Vagina (tissue), 2 donors: ENCODE measurements around the gene SUGCT. TPM values are rescaled to one million over a fixed set of nuclear protein-coding genes. Genes with fewer than 3 reads are reported as not detected.
"Not testable (repeated sequence)": the region's sequence is repeated elsewhere in the genome, so short reads cannot be mapped to it uniquely, and the experiment has no call there.

Source experiments
- DNase-seq, 2 donors: peaks; one replicate each; pipeline ENCODE4 v3.0.0-alpha.2; 2017; ENCODE audit errors: extremely low spot score in 2 of 2
- H3K27ac ChIP-seq: fragments of 200-600 bp; sonication (generic); one replicate; pipeline ENCODE4 v1.5.1; 2019
- H3K27me3 ChIP-seq: fragments of 200-600 bp; sonication (generic); one replicate; pipeline ENCODE4 v1.5.1; 2019
- H3K36me3 ChIP-seq, 2 donors: fragments of 200-600 bp; sonication (generic); one replicate each; pipeline ENCODE4 v1.5.1; 2017 to 2019
- H3K4me1 ChIP-seq: fragments of 200-600 bp; sonication (generic); one replicate; pipeline ENCODE4 v1.5.1; 2019
- H3K4me3 ChIP-seq, 2 donors: fragments of 200-600 bp; sonication (generic); 1 replicate in 1 of 2; 2 replicates in 1 of 2; pipeline ENCODE4 v1.5.1; 2016 to 2019
- H3K9me3 ChIP-seq: fragments of 200-600 bp; sonication (generic); one replicate; pipeline ENCODE4 v1.5.1; 2019
- POLR2A ChIP-seq, 2 donors: fragments of 450-650 bp; IDR thresholded peaks; one replicate each; pipeline ENCODE4 v1.6.1; 2017; ENCODE audit warnings: antibody characterized with exemption in 2 of 2, mild to moderate bottlenecking in 2 of 2, moderate library complexity in 2 of 2
- POLR2AphosphoS5 ChIP-seq, 2 donors: sonication (generic); formaldehyde crosslinking; IDR thresholded peaks; one replicate each; pipeline ENCODE4 v1.9.0; 2017; ENCODE audit warnings: antibody characterized with exemption in 2 of 2, mild to moderate bottlenecking in 2 of 2, low read depth in 1 of 2; ENCODE audit not compliant: insufficient read depth in 1 of 2
- intact Hi-C: fragments of 100-400 bp; cut with DNase I; formaldehyde crosslinking; loops from one replicate; pipeline ENCODE4 v1.15.1; 2023
- total RNA-seq: library from RNA; depleted of rRNA; stranded (reverse); fragments of >200 nt; gene quantifications from one replicate; pipeline ENCODE4 v1.2.3, GENCODE V29; 2016
- TF ChIP-seq, protein P1 (sequence below), 3 experiments: fragments of 450-650 bp in 2 of 3; fragments of 200-600 bp in 1 of 3; sonication (generic) in 1 of 3; IDR thresholded peaks; one replicate each; pipeline ENCODE4 v1.5.1; 2017 to 2019; ENCODE audit warnings: antibody characterized with exemption in 3 of 3, mild to moderate bottlenecking in 2 of 3, moderate library complexity in 2 of 3

Gene SUGCT
- total RNA-seq, 1 donor from 2014 or later = 2.2 TPM

DNA sequence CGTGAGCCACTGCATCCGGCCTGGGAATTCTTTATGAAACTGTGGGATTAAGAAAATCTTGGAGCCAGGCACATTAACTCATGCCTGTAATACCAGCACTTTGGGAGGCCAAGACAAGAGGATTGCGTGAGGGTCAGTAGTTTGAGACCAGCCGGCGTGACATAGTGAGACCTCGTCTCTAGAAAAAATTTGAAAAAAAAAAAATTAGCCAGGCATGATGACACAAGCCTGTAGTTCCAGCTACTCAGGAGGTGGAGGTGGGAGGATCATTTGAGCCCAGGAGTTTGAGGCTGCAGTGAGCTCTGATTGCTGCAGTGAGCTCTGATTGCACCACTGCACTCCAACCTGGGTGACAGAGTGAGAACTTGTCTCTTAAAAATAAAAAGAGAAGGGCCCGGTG lies 69.8 kb downstream of the SUGCT start:
- DNase-seq = no peak
- no peaks in the 10 kb centered on the region for H3K9me3 ChIP-seq
- H3K27me3 ChIP-seq = no peaks in the 10 kb centered on the region
- TF ChIP-seq POLR2A (IDR thresholded peaks at IDR 0.05) (no peak), POLR2AphosphoS5 (IDR thresholded peaks at IDR 0.05; ENCODE audit: insufficient read depth in 1 of 2, low read depth in 1 of 2) (no peak)
- no peaks in the 10 kb centered on the region for H3K36me3 ChIP-seq
- H3K27ac ChIP-seq = no peak overlapping the region
- no peaks in the 10 kb centered on the region for H3K4me1 ChIP-seq
- intact Hi-C loops = no loop called here
- H3K4me3 ChIP-seq = no peak overlapping the region

GRCh38 chr7:40205992-40206391 lies 71.2 kb downstream of the SUGCT start:
- Histone ChIP-seq H3K9me3 (no peaks in the 10 kb centered on the region), H3K36me3 (no peaks in the 10 kb centered on the region), H3K27me3 (no peaks in the 10 kb centered on the region), H3K4me3 (no peak overlapping the region), H3K27ac (no peak overlapping the region), H3K4me1 (no peaks in the 10 kb centered on the region)
- DNase-seq = no peak
- intact Hi-C loops = no loop called here
- TF ChIP-seq POLR2AphosphoS5 (IDR thresholded peaks at IDR 0.05; ENCODE audit: insufficient read depth in 1 of 2, low read depth in 1 of 2) = no peak
- TF ChIP-seq, protein P1, sequence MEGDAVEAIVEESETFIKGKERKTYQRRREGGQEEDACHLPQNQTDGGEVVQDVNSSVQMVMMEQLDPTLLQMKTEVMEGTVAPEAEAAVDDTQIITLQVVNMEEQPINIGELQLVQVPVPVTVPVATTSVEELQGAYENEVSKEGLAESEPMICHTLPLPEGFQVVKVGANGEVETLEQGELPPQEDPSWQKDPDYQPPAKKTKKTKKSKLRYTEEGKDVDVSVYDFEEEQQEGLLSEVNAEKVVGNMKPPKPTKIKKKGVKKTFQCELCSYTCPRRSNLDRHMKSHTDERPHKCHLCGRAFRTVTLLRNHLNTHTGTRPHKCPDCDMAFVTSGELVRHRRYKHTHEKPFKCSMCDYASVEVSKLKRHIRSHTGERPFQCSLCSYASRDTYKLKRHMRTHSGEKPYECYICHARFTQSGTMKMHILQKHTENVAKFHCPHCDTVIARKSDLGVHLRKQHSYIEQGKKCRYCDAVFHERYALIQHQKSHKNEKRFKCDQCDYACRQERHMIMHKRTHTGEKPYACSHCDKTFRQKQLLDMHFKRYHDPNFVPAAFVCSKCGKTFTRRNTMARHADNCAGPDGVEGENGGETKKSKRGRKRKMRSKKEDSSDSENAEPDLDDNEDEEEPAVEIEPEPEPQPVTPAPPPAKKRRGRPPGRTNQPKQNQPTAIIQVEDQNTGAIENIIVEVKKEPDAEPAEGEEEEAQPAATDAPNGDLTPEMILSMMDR (IDR thresholded peaks at IDR 0.05) = no peak
- TF ChIP-seq POLR2A (IDR thresholded peaks at IDR 0.05) = no peak

DNA sequence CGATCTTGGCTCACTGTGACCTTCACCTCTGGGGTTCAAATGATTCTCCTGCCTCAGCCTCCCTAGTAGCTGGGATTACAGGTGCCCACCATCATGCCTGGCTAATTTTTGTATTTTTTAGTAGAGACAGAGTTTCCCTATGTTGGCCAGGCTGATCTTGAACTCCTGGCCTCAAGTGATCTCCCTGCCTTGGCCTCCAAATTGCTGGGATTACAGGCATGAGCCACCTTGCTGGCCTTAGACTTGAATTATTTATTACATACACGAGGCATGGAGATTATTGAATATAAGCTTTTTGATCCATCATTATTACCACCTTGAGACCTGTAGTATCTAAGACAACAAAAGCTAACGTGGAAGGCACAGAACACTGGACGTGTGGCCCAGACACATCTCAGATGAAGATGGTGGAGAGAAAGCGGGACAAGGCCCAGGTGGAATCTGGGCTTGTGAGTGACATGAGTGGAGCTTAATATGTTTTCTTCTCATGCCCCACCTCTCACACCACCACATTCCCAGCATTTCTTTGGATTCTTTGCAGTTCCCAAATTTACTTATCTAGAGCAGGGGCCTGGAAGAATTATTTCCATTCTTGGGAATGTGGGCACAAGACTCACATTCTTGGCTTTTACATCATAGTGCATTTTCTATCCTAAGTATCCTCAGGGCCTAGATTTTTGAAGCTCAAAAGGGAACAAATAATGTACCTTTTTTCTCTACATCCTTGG lies 76.6 kb downstream of the SUGCT start:
- no peaks in the 10 kb centered on the region for H3K4me1 ChIP-seq
- DNase-seq = no peak
- H3K36me3 ChIP-seq = no peaks in the 10 kb centered on the region
- H3K27ac ChIP-seq = no peak overlapping the region
- intact Hi-C loops = no loop called here
- H3K4me3 ChIP-seq = no peak overlapping the region
- TF ChIP-seq, protein P1 (IDR thresholded peaks at IDR 0.05) = no peak
- TF ChIP-seq POLR2AphosphoS5 (IDR thresholded peaks at IDR 0.05; ENCODE audit: insufficient read depth in 1 of 2, low read depth in 1 of 2) (no peak), POLR2A (IDR thresholded peaks at IDR 0.05) (no peak)
- H3K27me3 ChIP-seq = no peaks in the 10 kb centered on the region
- no peaks in the 10 kb centered on the region for H3K9me3 ChIP-seq

- Histone ChIP-seq H3K4me1 (no peaks in the 10 kb centered on the region), H3K9me3 (no peaks in the 10 kb centered on the region), H3K27me3 (no peaks in the 10 kb centered on the region), H3K4me3 (no peak overlapping the region), H3K36me3 (no peaks in the 10 kb centered on the region), H3K27ac (no peak overlapping the region)
- no peak for DNase-seq
- intact Hi-C loops = no loop called here
- TF ChIP-seq, protein P1 (IDR thresholded peaks at IDR 0.05) = no peak
- TF ChIP-seq POLR2A (IDR thresholded peaks at IDR 0.05) (no peak), POLR2AphosphoS5 (IDR thresholded peaks at IDR 0.05; ENCODE audit: insufficient read depth in 1 of 2, low read depth in 1 of 2) (no peak)
Measured at GRCh38 chr7:40213291-40213690, 78.5 kb downstream of the SUGCT start.

DNA sequence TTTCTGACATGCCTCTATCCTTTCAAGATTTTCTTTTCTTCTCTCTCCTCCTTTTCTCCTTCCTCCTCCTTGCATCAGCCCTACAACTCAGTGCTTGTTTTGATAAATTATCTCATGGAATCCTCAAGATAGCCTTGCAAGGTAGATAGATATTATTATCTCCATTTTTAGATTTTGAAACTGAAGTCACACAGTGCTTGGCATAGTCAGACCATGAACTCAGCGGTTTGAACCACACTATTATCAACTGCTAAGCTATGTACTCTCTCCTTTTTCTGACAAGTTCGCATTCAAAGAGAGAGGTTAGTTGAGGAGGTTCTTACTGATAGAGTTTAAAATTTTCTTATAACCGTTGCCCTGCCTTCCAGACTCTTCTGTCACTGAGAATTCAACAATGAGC lies 79.1 kb downstream of the SUGCT start:
- H3K4me1 ChIP-seq = no peaks in the 10 kb centered on the region
- no peaks in the 10 kb centered on the region for H3K9me3 ChIP-seq
- TF ChIP-seq POLR2AphosphoS5 (IDR thresholded peaks at IDR 0.05; ENCODE audit: insufficient read depth in 1 of 2, low read depth in 1 of 2) (no peak), POLR2A (IDR thresholded peaks at IDR 0.05) (no peak)
- TF ChIP-seq, protein P1 (IDR thresholded peaks at IDR 0.05) = no peak
- no peak overlapping the region for H3K4me3 ChIP-seq
- intact Hi-C loops = no loop called here
- H3K36me3 ChIP-seq = no peaks in the 10 kb centered on the region
- no peak for DNase-seq
- H3K27ac ChIP-seq = no peak overlapping the region
- H3K27me3 ChIP-seq = no peaks in the 10 kb centered on the region

- not testable (repeated sequence) for H3K9me3 ChIP-seq, H3K4me3 ChIP-seq
Measured at GRCh38 chr7:40218612-40219011, 83.8 kb downstream of the SUGCT start.

More at GRCh38 chr7:40218612-40219011, 83.8 kb downstream of the SUGCT start:
- H3K27me3 ChIP-seq, H3K4me1 ChIP-seq, intact Hi-C loops, DNase-seq, H3K27ac ChIP-seq, H3K36me3 ChIP-seq: not testable (repeated sequence)
